ENCODE measurements around the gene PACRG.

- TF ChIP-seq, protein P1, sequence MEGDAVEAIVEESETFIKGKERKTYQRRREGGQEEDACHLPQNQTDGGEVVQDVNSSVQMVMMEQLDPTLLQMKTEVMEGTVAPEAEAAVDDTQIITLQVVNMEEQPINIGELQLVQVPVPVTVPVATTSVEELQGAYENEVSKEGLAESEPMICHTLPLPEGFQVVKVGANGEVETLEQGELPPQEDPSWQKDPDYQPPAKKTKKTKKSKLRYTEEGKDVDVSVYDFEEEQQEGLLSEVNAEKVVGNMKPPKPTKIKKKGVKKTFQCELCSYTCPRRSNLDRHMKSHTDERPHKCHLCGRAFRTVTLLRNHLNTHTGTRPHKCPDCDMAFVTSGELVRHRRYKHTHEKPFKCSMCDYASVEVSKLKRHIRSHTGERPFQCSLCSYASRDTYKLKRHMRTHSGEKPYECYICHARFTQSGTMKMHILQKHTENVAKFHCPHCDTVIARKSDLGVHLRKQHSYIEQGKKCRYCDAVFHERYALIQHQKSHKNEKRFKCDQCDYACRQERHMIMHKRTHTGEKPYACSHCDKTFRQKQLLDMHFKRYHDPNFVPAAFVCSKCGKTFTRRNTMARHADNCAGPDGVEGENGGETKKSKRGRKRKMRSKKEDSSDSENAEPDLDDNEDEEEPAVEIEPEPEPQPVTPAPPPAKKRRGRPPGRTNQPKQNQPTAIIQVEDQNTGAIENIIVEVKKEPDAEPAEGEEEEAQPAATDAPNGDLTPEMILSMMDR (conservative IDR thresholded peaks at IDR 0.05 in 1 of 2, IDR thresholded peaks at IDR 0.05 in 1 of 2; ENCODE audit: extremely low read depth in 1 of 2, insufficient read depth in 1 of 2, low read depth in 1 of 2, low read length in 2 of 2): no peak
- no peak for TF ChIP-seq EZH2 (IDR thresholded peaks at IDR 0.05; ENCODE audit: borderline replicate concordance, low read length)
These were observed 600.6 kb downstream of the PACRG start for GRCh38 chr6:163328411-163328810.
